ENCODE results near the gene TNFAIP6.

The TNFAIP6 gene

DNA sequence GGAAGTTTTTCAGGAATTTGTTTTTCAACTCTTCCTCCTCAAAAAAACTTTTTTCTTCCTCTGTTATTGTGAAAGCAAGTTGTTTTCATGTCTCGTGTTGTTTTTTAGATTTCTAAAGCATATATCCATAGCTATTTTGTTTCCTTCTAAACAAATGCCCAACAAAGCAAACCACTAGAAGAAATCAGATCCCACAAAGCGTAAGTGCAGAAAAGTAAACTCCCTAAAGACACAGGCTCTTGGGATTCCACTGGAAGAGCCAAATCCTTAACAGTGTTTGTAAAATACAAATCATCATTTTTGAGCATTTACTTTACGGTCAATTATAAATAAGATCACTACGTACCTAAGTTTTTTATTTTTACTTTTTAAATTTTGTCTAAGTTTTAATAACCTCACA lies 30.6 kb downstream of the TNFAIP6 start:
- no peaks in the 10 kb centered on the region for H3K36me3 ChIP-seq (ENCODE audit: insufficient read depth, low read length)
- H3F3A ChIP-seq (ENCODE audit: low read depth) = no peaks in the 10 kb centered on the region
- H3K27me3 ChIP-seq (ENCODE audit: insufficient read depth, low read length, poor library complexity, severe bottlenecking) = no peaks in the 10 kb centered on the region
- no peaks in the 10 kb centered on the region for H4K20me1 ChIP-seq (ENCODE audit: insufficient read depth, low read length, poor library complexity, severe bottlenecking)
- no peak for TF ChIP-seq EZH2phosphoT487 (IDR thresholded peaks at IDR 0.05; ENCODE audit: borderline replicate concordance)
- TF ChIP-seq, protein P1, sequence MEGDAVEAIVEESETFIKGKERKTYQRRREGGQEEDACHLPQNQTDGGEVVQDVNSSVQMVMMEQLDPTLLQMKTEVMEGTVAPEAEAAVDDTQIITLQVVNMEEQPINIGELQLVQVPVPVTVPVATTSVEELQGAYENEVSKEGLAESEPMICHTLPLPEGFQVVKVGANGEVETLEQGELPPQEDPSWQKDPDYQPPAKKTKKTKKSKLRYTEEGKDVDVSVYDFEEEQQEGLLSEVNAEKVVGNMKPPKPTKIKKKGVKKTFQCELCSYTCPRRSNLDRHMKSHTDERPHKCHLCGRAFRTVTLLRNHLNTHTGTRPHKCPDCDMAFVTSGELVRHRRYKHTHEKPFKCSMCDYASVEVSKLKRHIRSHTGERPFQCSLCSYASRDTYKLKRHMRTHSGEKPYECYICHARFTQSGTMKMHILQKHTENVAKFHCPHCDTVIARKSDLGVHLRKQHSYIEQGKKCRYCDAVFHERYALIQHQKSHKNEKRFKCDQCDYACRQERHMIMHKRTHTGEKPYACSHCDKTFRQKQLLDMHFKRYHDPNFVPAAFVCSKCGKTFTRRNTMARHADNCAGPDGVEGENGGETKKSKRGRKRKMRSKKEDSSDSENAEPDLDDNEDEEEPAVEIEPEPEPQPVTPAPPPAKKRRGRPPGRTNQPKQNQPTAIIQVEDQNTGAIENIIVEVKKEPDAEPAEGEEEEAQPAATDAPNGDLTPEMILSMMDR (conservative IDR thresholded peaks at IDR 0.05; ENCODE audit: low read length) = no peak
- no peak overlapping the region for H3K9ac ChIP-seq (ENCODE audit: low read depth, low read length, poor library complexity, severe bottlenecking)
- no peaks in the 10 kb centered on the region for H3K79me2 ChIP-seq (ENCODE audit: insufficient read depth, low read length)
- H3K4me3 ChIP-seq (ENCODE audit: low read length, poor library complexity, severe bottlenecking) = no peak overlapping the region
- H2AFZ ChIP-seq (ENCODE audit: low read length) = no peak overlapping the region
- no peaks in the 10 kb centered on the region for H3K4me1 ChIP-seq (ENCODE audit: insufficient read depth, low read length, poor library complexity, severe bottlenecking)
- no peak overlapping the region for H3K4me2 ChIP-seq (ENCODE audit: low read depth, low read length, poor library complexity, severe bottlenecking)
- no peaks in the 10 kb centered on the region for H3K9me3 ChIP-seq (ENCODE audit: insufficient read depth, low read depth, low read length)
- H3K9me2 ChIP-seq (replicated peaks; ENCODE audit: low read depth, low read length) = no peaks in the 10 kb centered on the region

DNA sequence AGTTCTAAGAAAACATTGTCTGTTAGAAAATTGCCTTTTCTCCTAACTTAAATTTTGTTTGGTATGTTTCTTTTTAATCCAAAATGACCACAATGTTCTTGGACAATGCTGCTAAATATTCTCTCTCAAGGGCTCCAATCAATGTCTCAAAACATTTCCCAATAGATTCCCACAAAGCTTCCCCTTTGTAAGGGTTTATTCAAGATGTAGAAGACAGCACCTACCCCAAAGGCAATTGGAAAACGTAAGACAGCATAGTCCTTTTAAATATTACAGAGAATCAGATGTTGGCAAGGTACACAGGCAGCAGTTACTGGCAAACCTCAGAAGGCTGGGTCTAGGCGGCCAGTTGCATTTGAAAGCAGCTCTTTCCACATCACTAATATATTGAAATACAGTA lies 34.0 kb downstream of the TNFAIP6 start:
- Histone ChIP-seq H3K79me2 (ENCODE audit: insufficient read depth, low read length) (no peaks in the 10 kb centered on the region), H3K9me2 (replicated peaks; ENCODE audit: low read depth, low read length) (no peaks in the 10 kb centered on the region), H4K20me1 (ENCODE audit: insufficient read depth, low read length, poor library complexity, severe bottlenecking) (no peaks in the 10 kb centered on the region), H3F3A (ENCODE audit: low read depth) (no peaks in the 10 kb centered on the region), H3K36me3 (ENCODE audit: insufficient read depth, low read length) (no peaks in the 10 kb centered on the region), H3K27me3 (ENCODE audit: insufficient read depth, low read length, poor library complexity, severe bottlenecking) (no peaks in the 10 kb centered on the region), H3K9ac (ENCODE audit: low read depth, low read length, poor library complexity, severe bottlenecking) (no peak overlapping the region), H3K4me3 (ENCODE audit: low read length, poor library complexity, severe bottlenecking) (no peak overlapping the region), H2AFZ (ENCODE audit: low read length) (no peak overlapping the region), H3K4me2 (ENCODE audit: low read depth, low read length, poor library complexity, severe bottlenecking) (no peak overlapping the region), H3K4me1 (ENCODE audit: insufficient read depth, low read length, poor library complexity, severe bottlenecking) (peaks cover 5% of the 10 kb centered on the region), H3K9me3 (ENCODE audit: insufficient read depth, low read depth, low read length) (no peaks in the 10 kb centered on the region)
- no peak for TF ChIP-seq EZH2phosphoT487 (IDR thresholded peaks at IDR 0.05; ENCODE audit: borderline replicate concordance)
- TF ChIP-seq, protein P1 (conservative IDR thresholded peaks at IDR 0.05; ENCODE audit: low read length) = no peak

DNA sequence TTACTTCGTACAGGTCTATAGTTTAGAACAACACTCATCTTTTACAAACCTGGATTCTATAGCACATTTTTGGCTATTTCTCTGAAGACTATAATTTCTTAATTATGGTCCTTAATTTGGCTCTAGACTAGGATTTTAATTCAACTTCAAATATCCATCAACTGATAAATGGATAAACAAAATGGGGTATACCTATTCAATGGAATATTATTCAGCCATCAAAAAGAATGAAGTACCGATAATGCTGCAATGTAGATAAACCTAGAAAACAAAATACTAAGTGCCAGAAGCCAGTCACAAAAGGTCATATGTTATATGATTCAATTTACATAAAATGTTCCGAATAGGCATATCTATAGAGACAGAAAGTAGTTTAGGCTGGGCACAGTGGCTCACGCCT lies 37.1 kb downstream of the TNFAIP6 start:
- Histone ChIP-seq H4K20me1 (ENCODE audit: insufficient read depth, low read length, poor library complexity, severe bottlenecking) (no peaks in the 10 kb centered on the region), H3K79me2 (ENCODE audit: insufficient read depth, low read length) (no peaks in the 10 kb centered on the region), H3K9me3 (ENCODE audit: insufficient read depth, low read depth, low read length) (no peaks in the 10 kb centered on the region), H3K9ac (ENCODE audit: low read depth, low read length, poor library complexity, severe bottlenecking) (no peak overlapping the region), H3K4me2 (ENCODE audit: low read depth, low read length, poor library complexity, severe bottlenecking) (no peak overlapping the region), H3F3A (ENCODE audit: low read depth) (no peaks in the 10 kb centered on the region), H3K9me2 (replicated peaks; ENCODE audit: low read depth, low read length) (no peaks in the 10 kb centered on the region), H3K27me3 (ENCODE audit: insufficient read depth, low read length, poor library complexity, severe bottlenecking) (no peaks in the 10 kb centered on the region), H3K36me3 (ENCODE audit: insufficient read depth, low read length) (no peaks in the 10 kb centered on the region), H3K4me3 (ENCODE audit: low read length, poor library complexity, severe bottlenecking) (no peak overlapping the region), H3K4me1 (ENCODE audit: insufficient read depth, low read length, poor library complexity, severe bottlenecking) (peaks cover 5% of the 10 kb centered on the region), H2AFZ (ENCODE audit: low read length) (no peak overlapping the region)
- TF ChIP-seq, protein P1 (conservative IDR thresholded peaks at IDR 0.05; ENCODE audit: low read length) = no peak
- TF ChIP-seq EZH2phosphoT487 (IDR thresholded peaks at IDR 0.05; ENCODE audit: borderline replicate concordance) = no peak

Data from Loucy (cell line).